ENCODE data around the gene MBOAT1.

- no peak for TF ChIP-seq POLR2A (IDR thresholded peaks at IDR 0.05; ENCODE audit: low read depth, low read length)
- no peak for TF ChIP-seq POLR2AphosphoS5 (IDR thresholded peaks at IDR 0.05; ENCODE audit: low read depth, low read length)
- no peak for TF ChIP-seq TAF1 (IDR thresholded peaks at IDR 0.05; ENCODE audit: borderline replicate concordance, low read depth, low read length)
Measured at GRCh38 chr6:20254295-20254694, 42.0 kb upstream of the MBOAT1 start.

Data from GM12892 (cell line).